GM19099 (cell line): Measurements from ENCODE around the gene PCDHA13.

Source experiments
- POLR2A ChIP-seq: IDR thresholded peaks from 3 replicates; pipeline ENCODE4 v1.6.1; 2011; ENCODE audit warnings: low read depth; ENCODE audit not compliant: insufficient read length; ENCODE audit errors: extremely low read depth

PCDHA13 gene

DNA sequence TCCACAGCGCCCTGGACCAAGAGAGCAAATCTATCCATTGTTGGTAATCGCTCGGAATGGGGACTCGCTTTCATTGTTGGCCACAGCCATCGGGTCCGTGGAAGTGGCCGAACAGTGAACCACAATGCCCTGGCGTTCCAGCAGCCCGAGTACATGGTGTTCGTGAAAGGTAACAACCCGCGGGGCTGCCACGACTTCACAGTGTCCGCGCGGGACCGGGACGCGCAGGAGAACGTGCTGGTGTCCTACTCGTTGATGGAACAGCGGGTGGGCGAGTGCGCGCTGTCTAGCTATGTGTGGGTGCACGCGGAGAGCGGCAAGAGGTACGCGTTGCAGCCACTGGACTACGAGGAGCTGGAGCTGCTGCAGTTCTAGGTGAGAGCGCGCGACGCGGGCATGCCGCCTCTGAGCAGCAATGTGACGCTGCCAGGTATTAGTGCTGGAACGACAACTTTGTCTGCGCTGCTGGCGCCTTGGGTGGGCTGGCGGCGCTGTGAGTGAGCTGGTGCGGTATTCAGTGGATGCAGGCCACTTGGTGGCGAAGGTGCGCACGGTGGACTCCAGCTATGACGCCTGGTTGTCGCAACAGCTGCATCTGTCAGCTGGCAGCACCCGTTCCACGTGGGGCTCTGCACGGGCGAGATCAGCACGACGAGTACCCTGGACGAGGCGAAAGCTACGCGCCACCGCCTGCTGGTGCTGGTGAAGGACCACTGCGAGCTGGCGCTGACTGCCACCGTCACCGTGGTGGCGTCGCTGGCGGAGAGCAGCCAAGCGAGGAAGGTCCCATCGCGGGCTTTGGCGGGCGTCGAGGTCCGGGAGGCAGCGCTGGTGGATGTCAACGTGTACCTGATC is 19.3 kb upstream of the PCDHA13 start:
- TF ChIP-seq POLR2A = no peak

DNA sequence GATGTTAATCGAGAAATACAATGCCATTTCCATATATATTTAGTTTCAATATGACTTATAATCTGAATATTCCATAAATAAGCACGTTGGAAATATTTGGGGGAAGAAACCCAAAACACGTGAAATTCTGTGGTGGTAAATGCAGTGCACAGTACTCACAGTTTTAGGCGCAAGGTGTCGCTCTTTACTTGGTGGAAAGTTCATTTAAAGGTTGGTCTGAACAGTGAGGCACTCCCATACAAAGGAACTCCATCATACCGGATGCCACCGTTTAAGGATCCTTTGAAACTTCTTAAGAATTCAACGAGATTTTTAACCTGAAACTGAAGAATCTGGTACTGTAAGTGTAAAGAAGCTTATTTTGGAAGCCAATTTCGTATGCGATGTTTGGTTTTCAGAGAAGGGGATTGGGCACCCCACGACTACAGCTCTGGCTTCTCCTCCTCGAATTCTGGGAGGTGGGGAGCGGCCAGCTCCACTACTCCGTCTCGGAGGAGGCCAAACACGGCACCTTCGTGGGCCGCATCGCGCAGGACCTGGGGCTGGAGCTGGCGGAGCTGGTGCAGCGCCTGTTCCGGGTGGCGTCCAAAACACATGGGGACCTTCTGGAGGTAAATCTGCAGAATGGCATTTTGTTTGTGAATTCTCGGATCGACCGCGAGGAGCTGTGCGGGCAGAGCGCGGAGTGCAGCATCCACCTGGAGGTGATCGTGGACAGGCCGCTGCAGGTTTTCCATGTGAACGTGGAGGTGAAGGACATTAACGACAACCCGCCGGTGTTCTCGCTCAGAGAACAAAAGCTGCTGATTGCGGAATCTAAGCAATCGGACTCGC is 13.0 kb upstream of the PCDHA13 start, which contains the start of gene PCDHA11:
TSS of gene PCDHA11 (plus strand) at position 237 of the 834 bp plus-strand sequence. CDS start at position 384, 147 bp downstream.
- TF ChIP-seq POLR2A = no peak

DNA sequence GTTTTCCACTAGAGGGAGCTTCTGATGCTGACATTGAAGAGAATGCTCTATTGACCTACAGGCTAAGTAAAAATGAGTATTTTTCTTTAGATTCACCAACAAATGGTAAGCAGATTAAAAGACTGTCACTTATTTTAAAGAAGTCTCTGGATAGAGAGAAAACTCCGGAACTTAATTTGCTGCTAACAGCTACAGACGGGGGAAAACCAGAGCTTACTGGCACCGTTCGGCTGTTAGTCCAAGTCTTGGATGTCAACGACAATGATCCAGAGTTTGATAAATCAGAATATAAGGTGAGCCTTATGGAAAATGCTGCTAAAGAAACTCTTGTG is 12.4 kb upstream of the PCDHA13 start:
- TF ChIP-seq POLR2A = no peak

DNA sequence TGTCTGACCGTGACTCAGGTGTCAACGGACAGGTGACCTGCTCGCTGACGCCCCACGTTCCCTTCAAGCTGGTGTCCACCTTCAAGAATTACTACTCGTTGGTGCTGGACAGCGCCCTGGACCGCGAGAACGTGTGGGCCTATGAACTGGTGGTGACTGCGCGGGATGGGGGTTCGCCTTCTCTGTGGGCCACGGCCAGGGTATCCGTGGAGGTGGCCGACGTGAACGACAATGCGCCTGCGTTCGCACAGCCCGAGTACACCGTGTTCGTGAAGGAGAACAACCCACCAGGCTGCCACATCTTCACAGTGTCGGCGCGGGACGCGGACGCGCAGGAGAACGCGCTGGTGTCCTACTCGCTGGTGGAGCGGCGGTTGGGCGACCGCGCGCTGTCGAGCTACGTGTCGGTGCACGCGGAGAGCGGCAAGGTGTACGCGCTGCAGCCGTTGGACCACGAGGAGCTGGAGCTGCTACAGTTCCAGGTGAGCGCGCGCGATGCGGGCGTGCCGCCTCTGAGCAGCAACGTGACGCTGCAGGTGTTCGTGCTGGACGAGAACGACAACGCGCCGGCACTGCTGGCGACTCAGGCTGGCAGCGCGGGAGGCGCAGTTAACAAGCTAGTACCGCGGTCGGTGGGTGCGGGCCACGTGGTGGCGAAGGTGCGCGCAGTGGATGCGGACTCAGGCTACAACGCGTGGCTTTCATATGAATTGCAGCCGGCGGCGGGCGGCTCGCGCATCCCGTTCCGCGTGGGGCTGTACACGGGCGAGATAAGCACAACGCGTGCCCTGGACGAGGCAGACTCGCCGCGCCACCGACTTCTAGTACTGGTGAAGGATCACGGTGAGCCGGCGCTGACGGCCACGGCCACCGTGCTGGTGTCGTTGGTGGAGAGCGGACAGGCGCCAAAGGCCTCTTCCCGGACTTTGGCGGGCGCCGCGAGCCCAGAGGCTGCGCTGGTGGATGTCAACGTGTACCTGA is 11.4 kb upstream of the PCDHA13 start:
- TF ChIP-seq POLR2A = no peak

DNA sequence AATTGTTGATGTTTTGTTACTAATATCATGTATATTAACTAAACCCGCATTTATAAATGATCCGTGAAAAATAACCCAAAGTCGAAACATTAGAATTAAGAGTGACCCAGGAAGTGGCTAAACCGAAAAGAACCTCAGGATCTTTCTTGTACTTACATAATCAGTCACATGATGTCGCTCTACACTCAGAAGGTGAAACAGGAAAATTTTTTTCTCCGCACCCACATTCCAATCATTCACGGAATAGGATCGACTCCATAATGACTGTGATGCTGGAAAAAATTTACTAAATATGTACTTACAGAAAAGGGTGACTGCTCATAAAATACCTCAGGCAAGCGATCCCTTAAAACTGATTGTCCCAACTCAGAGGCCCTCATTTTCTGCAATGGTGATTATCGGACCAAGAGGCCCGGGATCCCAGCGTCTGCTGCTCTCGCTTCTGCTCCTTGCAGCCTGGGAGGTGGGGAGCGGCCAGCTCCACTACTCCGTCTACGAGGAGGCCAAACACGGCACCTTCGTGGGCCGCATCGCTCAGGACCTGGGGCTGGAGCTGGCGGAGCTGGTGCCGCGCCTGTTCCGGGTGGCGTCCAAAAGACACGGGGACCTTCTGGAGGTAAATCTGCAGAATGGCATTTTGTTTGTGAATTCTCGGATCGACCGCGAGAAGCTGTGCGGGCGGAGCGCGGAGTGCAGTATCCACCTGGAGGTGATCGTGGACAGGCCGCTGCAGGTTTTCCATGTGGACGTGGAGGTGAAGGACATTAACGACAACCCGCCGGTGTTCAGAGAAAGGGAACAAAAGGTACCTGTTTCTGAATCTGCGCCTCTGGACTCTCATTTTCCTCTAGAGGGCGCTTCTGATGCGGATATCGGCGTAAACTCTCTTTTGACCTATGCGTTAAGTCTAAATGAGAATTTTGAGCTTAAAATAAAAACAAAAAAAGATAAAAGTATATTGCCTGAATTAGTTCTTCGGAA is 6.5 kb upstream of the PCDHA13 start, which contains the start of gene PCDHA12:
TSS of gene PCDHA12 (plus strand) at position 224 of the 981 bp plus-strand sequence. CDS start at position 389, 165 bp downstream.
- TF ChIP-seq POLR2A = no peak

DNA sequence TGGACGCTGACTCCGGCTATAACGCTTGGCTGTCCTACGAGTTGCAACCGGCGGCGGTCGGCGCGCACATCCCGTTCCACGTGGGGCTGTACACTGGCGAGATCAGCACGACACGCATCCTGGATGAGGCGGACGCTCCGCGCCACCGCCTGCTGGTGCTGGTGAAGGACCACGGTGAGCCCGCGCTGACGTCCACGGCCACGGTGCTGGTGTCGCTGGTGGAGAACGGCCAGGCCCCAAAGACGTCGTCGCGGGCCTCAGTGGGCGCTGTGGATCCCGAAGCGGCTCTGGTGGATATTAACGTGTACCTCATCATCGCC is 4.7 kb upstream of the PCDHA13 start:
- no peak for TF ChIP-seq POLR2A

DNA sequence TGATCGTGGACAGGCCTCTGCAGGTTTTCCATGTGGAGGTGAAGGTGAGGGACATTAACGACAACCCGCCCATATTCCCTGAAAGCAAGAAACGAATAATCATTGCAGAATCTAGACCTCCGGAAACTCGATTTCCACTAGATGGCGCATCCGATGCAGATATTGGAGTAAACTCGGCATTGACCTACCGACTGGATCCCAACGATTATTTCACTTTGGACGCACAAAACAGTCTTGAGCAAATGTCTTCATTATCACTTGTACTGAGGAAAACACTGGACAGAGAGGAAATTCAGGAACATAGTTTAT is 621 bp downstream of the PCDHA13 start:
- TF ChIP-seq POLR2A = no peak

DNA sequence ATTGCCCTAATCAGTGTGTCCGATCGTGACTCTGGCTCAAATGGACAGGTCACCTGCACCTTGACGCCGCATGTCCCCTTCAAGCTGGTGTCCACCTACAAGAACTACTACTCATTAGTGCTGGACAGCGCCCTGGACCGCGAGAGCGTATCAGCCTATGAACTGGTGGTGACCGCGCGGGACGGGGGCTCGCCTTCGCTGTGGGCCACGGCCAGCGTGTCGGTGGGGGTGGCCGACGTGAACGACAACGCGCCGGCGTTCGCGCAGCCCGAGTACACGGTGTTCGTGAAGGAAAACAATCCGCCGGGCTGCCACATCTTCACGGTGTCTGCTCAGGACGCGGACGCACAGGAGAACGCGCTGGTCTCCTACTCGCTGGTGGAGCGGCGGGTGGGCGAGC is 1.4 kb downstream of the PCDHA13 start:
- no peak for TF ChIP-seq POLR2A

DNA sequence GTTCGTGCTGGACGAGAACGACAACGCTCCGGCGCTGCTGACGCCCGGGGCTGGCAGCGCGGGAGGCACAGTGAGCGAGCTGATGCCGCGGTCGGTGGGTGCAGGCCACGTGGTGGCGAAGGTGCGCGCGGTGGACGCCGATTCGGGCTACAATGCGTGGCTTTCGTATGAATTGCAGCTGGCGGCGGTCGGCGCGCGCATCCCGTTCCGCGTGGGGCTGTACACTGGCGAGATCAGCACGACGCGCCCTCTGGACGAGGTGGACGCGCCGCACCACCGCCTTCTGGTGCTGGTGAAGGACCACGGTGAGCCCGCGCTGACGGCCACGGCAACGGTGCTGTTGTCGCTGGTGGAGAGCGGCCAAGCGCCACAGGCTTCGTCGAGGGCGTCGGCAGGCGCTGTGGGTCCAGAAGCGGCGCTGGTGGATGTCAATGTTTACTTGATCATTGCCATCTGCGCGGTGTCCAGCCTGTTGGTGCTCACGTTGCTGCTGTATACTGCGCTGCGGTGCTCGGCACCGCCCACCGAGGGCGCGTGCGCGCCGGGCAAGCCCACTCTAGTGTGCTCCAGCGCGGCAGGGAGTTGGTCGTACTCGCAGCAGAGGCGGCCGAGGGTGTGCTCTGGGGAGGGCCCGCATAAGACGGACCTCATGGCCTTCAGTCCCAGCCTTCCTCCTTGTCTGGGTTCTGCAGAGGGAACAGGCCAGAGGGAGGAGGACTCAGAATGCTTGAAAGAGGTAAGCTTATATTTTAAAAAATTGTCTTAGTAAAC is 2.2 kb downstream of the PCDHA13 start:
- no peak for TF ChIP-seq POLR2A

DNA sequence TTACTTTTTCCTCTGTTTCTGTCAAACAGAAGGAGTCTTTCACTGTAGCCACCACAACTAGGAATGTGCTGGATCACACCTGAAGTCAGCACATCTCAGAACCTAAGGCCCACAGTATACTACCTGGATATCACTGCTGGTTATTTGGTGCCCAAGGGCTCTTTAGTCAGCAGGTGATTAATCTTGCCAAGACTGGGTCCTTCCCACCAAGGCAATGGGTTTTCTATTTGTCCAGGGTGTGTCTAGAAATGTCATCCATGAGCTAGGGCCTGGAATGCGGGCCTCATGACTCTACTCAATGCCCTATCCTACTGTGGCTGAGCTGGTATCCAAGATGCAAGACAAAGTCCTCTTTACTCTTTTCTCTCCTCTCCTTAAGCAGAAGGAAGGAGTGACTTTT is 34.4 kb downstream of the PCDHA13 start:
- no peak for TF ChIP-seq POLR2A

DNA sequence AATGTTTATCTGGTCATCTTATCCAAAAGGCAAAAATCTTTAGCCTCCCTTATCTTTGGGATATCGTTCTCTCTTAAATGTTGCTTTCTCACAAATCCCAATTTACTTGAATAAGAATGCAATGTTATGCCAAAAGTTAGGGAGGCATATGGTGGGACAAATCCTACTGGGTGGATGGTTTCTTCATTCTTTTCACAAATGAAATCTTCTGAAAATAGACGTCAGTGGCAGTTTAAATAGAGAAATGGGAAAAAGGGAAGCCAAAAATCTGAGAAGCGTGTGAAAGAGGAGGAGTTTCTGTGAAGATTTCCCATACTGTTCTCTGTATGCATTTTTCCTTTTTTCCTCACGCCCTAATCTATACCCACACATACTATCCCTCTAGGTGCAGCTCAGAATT is 41.7 kb downstream of the PCDHA13 start:
- TF ChIP-seq POLR2A = no peak

DNA sequence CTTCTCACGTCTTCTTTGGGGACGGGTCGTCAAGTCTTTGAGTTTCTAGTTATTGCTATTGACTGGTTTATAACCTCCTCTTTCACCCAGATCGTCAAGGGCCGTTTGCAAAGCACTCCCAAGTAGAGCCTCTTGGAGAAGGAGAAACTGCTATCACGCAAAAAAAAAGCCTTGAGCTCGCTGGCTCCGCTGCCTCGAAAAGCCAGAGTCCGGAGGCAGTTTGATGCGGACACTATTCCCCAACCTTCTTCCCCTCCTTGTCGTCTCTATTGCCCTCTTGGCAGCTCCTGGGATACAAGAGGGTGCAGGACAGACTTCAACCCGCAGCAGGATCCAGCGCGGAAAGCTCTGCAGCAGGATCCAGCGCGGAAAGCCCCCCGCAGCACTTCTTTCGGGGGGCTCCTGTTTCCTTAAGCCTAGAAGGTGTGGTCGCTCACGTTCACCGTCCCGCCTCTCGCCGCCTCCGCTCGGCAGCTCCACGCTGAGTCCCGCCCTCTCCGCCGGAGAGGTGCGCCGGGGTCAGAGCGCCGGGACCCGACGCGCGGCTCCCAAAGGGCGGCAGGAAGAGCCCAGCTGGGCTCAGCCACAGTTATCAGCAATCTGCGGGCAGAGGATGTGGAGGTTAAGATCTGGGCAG is 44.0 kb downstream of the PCDHA13 start, which contains the start of gene PCDHAC1:
TSS of gene PCDHAC1 (plus strand) at position 494 of the 637 bp plus-strand sequence. CDS start 594 bp downstream, outside the sequence.
- TF ChIP-seq POLR2A = no peak

DNA sequence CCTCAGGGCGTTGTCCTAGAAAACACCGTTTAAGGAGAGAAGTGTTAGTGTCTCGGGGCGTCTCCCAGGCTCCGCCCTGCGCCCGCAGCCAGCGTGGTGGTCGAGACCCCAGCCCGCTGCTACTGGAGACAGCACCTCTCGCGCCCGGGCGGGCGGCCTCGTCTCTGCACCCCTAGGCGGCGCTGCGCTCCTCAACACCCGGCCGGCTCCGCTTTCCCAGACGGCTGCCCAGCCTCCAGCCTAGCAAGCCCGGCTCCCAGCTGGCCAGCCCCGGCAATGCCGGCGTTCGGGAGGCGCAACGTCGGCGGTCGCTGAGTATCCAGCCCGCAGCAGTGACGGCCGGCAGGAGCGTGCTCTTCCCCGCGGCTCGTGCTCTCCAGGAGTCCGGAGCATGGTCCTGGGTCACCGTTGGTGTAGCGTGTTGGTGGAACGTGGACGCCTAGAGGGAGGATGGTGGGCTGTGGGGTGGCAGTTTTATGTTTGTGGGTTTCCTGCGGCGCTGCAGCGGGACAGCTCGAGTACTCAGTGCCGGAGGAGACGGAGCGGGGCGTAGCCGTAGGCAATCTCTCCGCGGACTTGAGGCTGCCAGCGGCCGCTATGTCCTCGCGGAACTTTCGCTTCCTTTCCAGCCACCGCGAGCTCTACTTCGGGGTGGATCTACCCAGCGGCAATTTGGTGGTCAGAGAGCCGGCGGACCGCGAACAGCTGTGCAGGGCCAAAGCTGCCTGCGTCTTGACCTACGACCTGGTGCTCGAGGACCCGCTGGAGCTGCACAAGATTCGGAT is 44.7 kb downstream of the PCDHA13 start:
- TF ChIP-seq POLR2A = no peak
